H1 (cell line): ENCODE results near the gene PPFIA2. TPM values are rescaled to one million over a fixed set of nuclear protein-coding genes. Genes with fewer than 3 reads are reported as not detected.

Source experiments
- CTCF ChIA-PET: fragments of 300-600 bp; sonication (Branson Sonifier 250); formaldehyde crosslinking; loops from one replicate; lab custom pipeline; 2021; ENCODE audit not compliant: partially characterized antibody; lab: Charles Lee
- POLR2A ChIA-PET: fragments of 300-600 bp; sonication (Branson Sonifier 250); formaldehyde crosslinking; loops from one replicate; lab custom pipeline; 2021; ENCODE audit warnings: inconsistent platforms; ENCODE audit not compliant: partially characterized antibody; lab: Charles Lee
- DNase-seq, 2 experiments: peaks; one replicate each; pipeline versions ENCODE4 v3.0.0 to v3.0.0-alpha.2; 2010 to 2022; ENCODE audit warnings: low spot score in 2 of 2, low read depth in 1 of 2, mixed read lengths in 1 of 2
- FAIRE-seq: peaks from 2 replicates; lab custom pipeline; 2011; peaks lifted over from hg19 to GRCh38; lab: Jason Lieb, UNC
- H2AFZ ChIP-seq: 2 replicates; pipeline ENCODE4 v1.8.1; 2012; ENCODE audit warnings: low read length, inconsistent platforms
- H2AK5ac ChIP-seq: 2 replicates; pipeline ENCODE4 v1.6.1; 2013; ENCODE audit warnings: low read depth, low read length
- H2BK120ac ChIP-seq: replicated peaks from 2 replicates; pipeline ENCODE3; 2013; ENCODE audit warnings: low read depth, low read length, inconsistent platforms
- H2BK12ac ChIP-seq: 2 replicates; pipeline ENCODE4 v1.6.1; 2013; ENCODE audit warnings: low read depth, low read length
- H2BK15ac ChIP-seq: 2 replicates; pipeline ENCODE4 v1.6.1; 2013; ENCODE audit warnings: low read length
- H2BK20ac ChIP-seq: 2 replicates; pipeline ENCODE4 v1.6.1; 2013; ENCODE audit warnings: low read length
- H2BK5ac ChIP-seq: 2 replicates; pipeline ENCODE4 v1.6.1; 2013; ENCODE audit warnings: low read depth, low read length
- H3K14ac ChIP-seq: 2 replicates; pipeline ENCODE4 v1.6.1; 2013; ENCODE audit warnings: inconsistent platforms; ENCODE audit not compliant: insufficient read length
- H3K18ac ChIP-seq: 2 replicates; pipeline ENCODE4 v1.6.1; 2013; ENCODE audit warnings: low read length; ENCODE audit errors: extremely low read depth
- H3K23ac ChIP-seq: 2 replicates; pipeline ENCODE4 v1.6.1; 2013; ENCODE audit warnings: inconsistent platforms; ENCODE audit not compliant: insufficient read length
- H3K23me2 ChIP-seq: 2 replicates; pipeline ENCODE4 v1.6.1; 2013; ENCODE audit warnings: low read depth, low read length
- H3K27ac ChIP-seq: 2 replicates; pipeline ENCODE4 v1.6.1; 2011; ENCODE audit warnings: low read depth, low read length, inconsistent platforms
- H3K27me3 ChIP-seq, 4 experiments: replicated peaks in 1 of 4; 1 replicate in 1 of 4; 2 replicates in 3 of 4; pipeline versions ENCODE4 v1.6.1 to v1.8.1; 2011 to 2013; ENCODE audit warnings: low read length in 3 of 4, mild to moderate bottlenecking in 3 of 4, inconsistent platforms in 2 of 4, mixed read lengths in 2 of 4, moderate library complexity in 1 of 4; ENCODE audit not compliant: control insufficient read depth in 3 of 4, insufficient read depth in 3 of 4; ENCODE audit errors: extremely low read depth in 1 of 4
- H3K36me3 ChIP-seq, 4 experiments: 2 replicates each; pipeline versions ENCODE4 v1.6.1 to v1.8.1; 2011 to 2013; ENCODE audit warnings: mild to moderate bottlenecking in 4 of 4, low read length in 3 of 4, moderate library complexity in 2 of 4, control low read depth in 1 of 4, inconsistent platforms in 1 of 4; ENCODE audit not compliant: insufficient read depth in 4 of 4, control insufficient read depth in 2 of 4
- H3K4ac ChIP-seq: replicated peaks from 2 replicates; pipeline ENCODE3; 2013; ENCODE audit warnings: low read length, low read depth, mixed read lengths, inconsistent platforms; ENCODE audit not compliant: insufficient read length
- H3K4me1 ChIP-seq, 4 experiments: replicated peaks in 1 of 4; 1 replicate in 1 of 4; 2 replicates in 3 of 4; pipeline versions ENCODE4 v1.6.1 to v1.8.1; 2011 to 2013; ENCODE audit warnings: low read length in 3 of 4, inconsistent platforms in 2 of 4, mixed read lengths in 1 of 4; ENCODE audit not compliant: insufficient read depth in 4 of 4, control insufficient read depth in 3 of 4
- H3K4me2 ChIP-seq, 2 experiments: 2 replicates each; pipeline versions ENCODE4 v1.6.1 to v1.8.1; 2011 to 2013; ENCODE audit warnings: low read depth in 2 of 2, low read length in 2 of 2, control low read depth in 1 of 2, inconsistent platforms in 1 of 2, mild to moderate bottlenecking in 1 of 2; ENCODE audit not compliant: insufficient read depth in 1 of 2
- H3K4me3 ChIP-seq, 4 experiments: fragments of 200-600, 300-600 bp in 1 of 4; sonication (generic), shearing (Covaris generic), sonication (Bioruptor Twin) in 1 of 4; 2 replicates each; pipeline versions ENCODE4 v1.5.1 to v1.8.1; 2011 to 2016; ENCODE audit warnings: low read length in 4 of 4, low read depth in 3 of 4, control low read depth in 2 of 4, inconsistent platforms in 2 of 4, mild to moderate bottlenecking in 2 of 4, mixed read lengths in 1 of 4, moderate library complexity in 1 of 4; ENCODE audit not compliant: insufficient read depth in 2 of 4; ENCODE audit errors: extremely low read depth in 1 of 4
- H3K56ac ChIP-seq: replicated peaks from 2 replicates; pipeline ENCODE3; 2013; ENCODE audit warnings: low read depth, mild to moderate bottlenecking, mixed read lengths, low read length, inconsistent platforms; ENCODE audit not compliant: insufficient read length
- H3K79me1 ChIP-seq: 2 replicates; pipeline ENCODE4 v1.6.1; 2013; ENCODE audit warnings: low read depth, low read length, control low read depth
- H3K79me2 ChIP-seq, 2 experiments: 2 replicates each; pipeline versions ENCODE4 v1.6.1 to v1.8.1; 2012 to 2013; ENCODE audit warnings: low read length in 2 of 2, mild to moderate bottlenecking in 2 of 2, inconsistent platforms in 1 of 2; ENCODE audit not compliant: insufficient read depth in 2 of 2, control insufficient read depth in 1 of 2
- H3K9ac ChIP-seq, 4 experiments: replicated peaks in 1 of 4; 1 replicate in 1 of 4; 2 replicates in 3 of 4; pipeline versions ENCODE4 v1.6.1 to v1.8.1; 2011 to 2013; ENCODE audit warnings: low read depth in 3 of 4, low read length in 3 of 4, control low read depth in 2 of 4, mild to moderate bottlenecking in 2 of 4, moderate library complexity in 2 of 4, inconsistent platforms in 1 of 4; ENCODE audit errors: extremely low read depth in 1 of 4
- H3K9me3 ChIP-seq, 2 experiments: 2 replicates each; pipeline versions ENCODE4 v1.6.1 to v1.8.1; 2012 to 2013; ENCODE audit warnings: mild to moderate bottlenecking in 2 of 2, moderate library complexity in 2 of 2, control low read depth in 1 of 2, inconsistent platforms in 1 of 2, low read depth in 1 of 2, low read length in 1 of 2, mixed read lengths in 1 of 2; ENCODE audit not compliant: insufficient read depth in 2 of 2
- H4K20me1 ChIP-seq, 2 experiments: replicated peaks in 1 of 2; 2 replicates each; pipeline versions ENCODE3 to v1.8.1; 2011 to 2013; ENCODE audit warnings: inconsistent platforms in 2 of 2, low read length in 2 of 2, mild to moderate bottlenecking in 1 of 2; ENCODE audit not compliant: insufficient read depth in 2 of 2, control insufficient read depth in 1 of 2
- H4K5ac ChIP-seq: 2 replicates; pipeline ENCODE4 v1.6.1; 2013; ENCODE audit warnings: low read length, low read depth, mixed read lengths, inconsistent platforms; ENCODE audit not compliant: insufficient read length
- H4K8ac ChIP-seq: 2 replicates; pipeline ENCODE4 v1.8.0; 2013; ENCODE audit warnings: mild to moderate bottlenecking, moderate library complexity, low read length, inconsistent platforms; ENCODE audit not compliant: insufficient read depth; ENCODE audit errors: extremely low read depth
- H4K91ac ChIP-seq: replicated peaks from 2 replicates; pipeline ENCODE3; 2013; ENCODE audit warnings: low read length, mixed read lengths, inconsistent platforms; ENCODE audit not compliant: insufficient read length
- CHD1 ChIP-seq: IDR thresholded peaks from 2 replicates; pipeline ENCODE4 v1.6.1; 2012; ENCODE audit warnings: low read depth, low read length, improper control_type of control experiment
- RFX5 ChIP-seq: IDR thresholded peaks from 2 replicates; pipeline ENCODE4 v1.6.1; 2011; ENCODE audit warnings: low read depth, low read length, improper control_type of control experiment, borderline replicate concordance
- SP2 ChIP-seq: IDR thresholded peaks from 2 replicates; pipeline ENCODE4 v1.6.1; 2012; ENCODE audit warnings: mild to moderate bottlenecking, low read length, inconsistent platforms
- TAF1 ChIP-seq: IDR thresholded peaks from 2 replicates; pipeline ENCODE4 v1.6.1; 2011; ENCODE audit warnings: mild to moderate bottlenecking, low read depth, low read length
- TEAD4 ChIP-seq: IDR thresholded peaks from 2 replicates; pipeline ENCODE4 v1.6.1; 2012; ENCODE audit warnings: low read depth, low read length, inconsistent platforms, mixed read lengths
- WGBS, 2 experiments: shearing (Covaris generic) in 1 of 2; methylation state at CpG; one replicate each; pipeline versions ENCODE4 v1.1.6 to v1.1.7; 2013 to 2015; ENCODE audit warnings: low lambda C conversion rate in 2 of 2, mixed read lengths in 2 of 2, inconsistent platforms in 1 of 2, low coverage in 1 of 2, missing lambda C conversion rate in 1 of 2; ENCODE audit not compliant: insufficient replicate concordance in 2 of 2, insufficient coverage in 1 of 2, insufficient read length in 1 of 2; ENCODE audit errors: extremely low coverage in 1 of 2, missing lambda C conversion rate in 1 of 2; 5-methylcytosine and 5-hydroxymethylcytosine counted together
- polyA plus RNA-seq, 7 experiments: library from polyadenylated mRNA; depleted of rRNA in 3 of 7; stranded (reverse) in 5 of 7; unstranded in 2 of 7; fragments of >200 nt in 5 of 7; fragments of 200-250 nt in 2 of 7; gene quantifications; 1 replicate in 5 of 7; 2 replicates in 1 of 7; 4 replicates in 1 of 7; pipeline versions ENCODE4 v1.2.1 to v1.2.3, GENCODE V29; 2011 to 2013; ENCODE audit warnings: missing spikeins in 2 of 7, mixed read lengths in 2 of 7
- total RNA-seq: library from RNA; stranded (reverse); fragmentation: NEBNext Ultra II Directional; extraction: Animal tissue kit (Norgen Biotek cat#: 25700); gene quantifications from 2 replicates; pipeline ENCODE4 v1.2.1, GENCODE V29; 2021
- TF ChIP-seq, protein P1 (sequence below): IDR thresholded peaks from 2 replicates; pipeline ENCODE4 v1.6.1; 2012; ENCODE audit warnings: low read length, inconsistent platforms
- TF ChIP-seq, protein P2 (sequence below): IDR thresholded peaks from 2 replicates; pipeline ENCODE4 v1.6.1; 2012; ENCODE audit warnings: inconsistent platforms

Gene PPFIA2
- total and polyA plus RNA-seq, 2 of the 8 experiments (the other 6 are each of a cell fraction or from before 2014, with no cell fraction given) = 1.2 to 1.8 TPM

DNA sequence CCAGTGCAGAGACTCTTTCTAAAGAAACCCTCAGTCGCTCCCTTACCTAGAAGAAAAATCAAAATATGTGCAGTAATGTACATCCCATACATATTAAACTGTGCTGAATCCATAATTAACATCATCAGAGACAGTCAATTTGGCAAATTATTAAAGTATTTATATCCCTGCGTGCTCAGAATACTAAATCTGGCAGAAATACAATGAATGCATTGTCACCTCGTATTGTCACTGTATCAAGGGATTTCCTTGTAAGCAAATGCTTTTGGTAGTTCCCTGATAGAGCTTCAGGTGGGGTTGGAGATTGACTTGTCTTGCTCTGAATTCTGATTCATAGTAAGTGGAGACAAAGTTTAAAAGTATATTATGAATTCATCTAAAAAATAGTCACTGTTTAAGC, 319.1 kb downstream of the PPFIA2 start:
- FAIRE-seq = no peak

More for the DNA sequence above, 319.1 kb downstream of the PPFIA2 start:
- Histone ChIP-seq H3K9ac (no peak overlapping the region), H3K4ac (no peak overlapping the region), H3K36me3 (no peaks in the 10 kb centered on the region), H3K56ac (no peak overlapping the region), H2BK5ac (no peak overlapping the region), H3K27ac (no peak overlapping the region), H4K91ac (no peak overlapping the region), H2BK120ac (no peak overlapping the region), H4K5ac (no peak overlapping the region), H3K23me2 (no peaks in the 10 kb centered on the region), H3K79me1 (no peaks in the 10 kb centered on the region), H3K18ac (no peak overlapping the region), H2AFZ (no peak overlapping the region), H3K14ac (no peak overlapping the region), H3K9me3 (no peaks in the 10 kb centered on the region), H2BK20ac (no peak overlapping the region), H4K8ac (no peak overlapping the region), H2AK5ac (no peak overlapping the region)
- no peak for DNase-seq
- CTCF ChIA-PET = interaction anchor here (0.7 to 1.2 kb wide), 5 partner anchors 9 to 171 kb away, joined by 3 to 4 read pairs (median 3); no protein-coding TSS in a partner anchor
- 84% methylated on average over 3 of the region's 3 CpGs; no CpG with 5 or more reads in 1 of the 2 experiments for WGBS, 2 experiments
- POLR2A ChIA-PET = no interaction called here
- no peak for TF ChIP-seq RFX5
- no peak for TF ChIP-seq SP2
- TF ChIP-seq, protein P1, sequence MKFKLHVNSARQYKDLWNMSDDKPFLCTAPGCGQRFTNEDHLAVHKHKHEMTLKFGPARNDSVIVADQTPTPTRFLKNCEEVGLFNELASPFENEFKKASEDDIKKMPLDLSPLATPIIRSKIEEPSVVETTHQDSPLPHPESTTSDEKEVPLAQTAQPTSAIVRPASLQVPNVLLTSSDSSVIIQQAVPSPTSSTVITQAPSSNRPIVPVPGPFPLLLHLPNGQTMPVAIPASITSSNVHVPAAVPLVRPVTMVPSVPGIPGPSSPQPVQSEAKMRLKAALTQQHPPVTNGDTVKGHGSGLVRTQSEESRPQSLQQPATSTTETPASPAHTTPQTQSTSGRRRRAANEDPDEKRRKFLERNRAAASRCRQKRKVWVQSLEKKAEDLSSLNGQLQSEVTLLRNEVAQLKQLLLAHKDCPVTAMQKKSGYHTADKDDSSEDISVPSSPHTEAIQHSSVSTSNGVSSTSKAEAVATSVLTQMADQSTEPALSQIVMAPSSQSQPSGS = no peak
- TF ChIP-seq, protein P2, sequence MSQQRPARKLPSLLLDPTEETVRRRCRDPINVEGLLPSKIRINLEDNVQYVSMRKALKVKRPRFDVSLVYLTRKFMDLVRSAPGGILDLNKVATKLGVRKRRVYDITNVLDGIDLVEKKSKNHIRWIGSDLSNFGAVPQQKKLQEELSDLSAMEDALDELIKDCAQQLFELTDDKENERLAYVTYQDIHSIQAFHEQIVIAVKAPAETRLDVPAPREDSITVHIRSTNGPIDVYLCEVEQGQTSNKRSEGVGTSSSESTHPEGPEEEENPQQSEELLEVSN = no peak
- TF ChIP-seq TAF1 = no peak
- no peak for TF ChIP-seq TEAD4
- TF ChIP-seq CHD1 = no peak
- TF ChIP-seq, all 59 proteins: peak for 0
- Histone ChIP-seq H3K79me2 (no peaks in the 10 kb centered on the region), H2BK12ac (no peak overlapping the region), H3K4me2 (no peak overlapping the region), H3K27me3 (no peaks in the 10 kb centered on the region), H3K4me3 (no peak overlapping the region), H4K20me1 (no peaks in the 10 kb centered on the region), H3K4me1 (no peaks in the 10 kb centered on the region), H2BK15ac (no peak overlapping the region), H3K23ac (no peak overlapping the region)
